Stimulated activated CD4-positive, alpha-beta T cell treated with anti-CD3 and anti-CD28 coated beads, Interleukin-15, amount 100 ng/mL, for 48 hours (primary cell): ENCODE measurements around the gene PDE3A.
"Not testable (repeated sequence)": the region's sequence is repeated elsewhere in the genome, so short reads cannot be mapped to it uniquely, and the experiment has no call there.

ENCODE experiments used
- DNase-seq, 2 donors: peaks; one replicate each; pipeline ENCODE4 v3.0.0-alpha.2; 2020; ENCODE audit warnings: low read depth in 2 of 2

Gene PDE3A

GRCh38 chr12:20604408-20605067 is 236.2 kb downstream of the PDE3A start:
- DNase-seq, result no peak

GRCh38 chr12:20615020-20615419 is 246.7 kb downstream of the PDE3A start:
- DNase-seq, result not testable (repeated sequence)

- no peak for DNase-seq
Observed at GRCh38 chr12:20616093-20616492, 247.8 kb downstream of the PDE3A start.

GRCh38 chr12:20620261-20620660 is 251.9 kb downstream of the PDE3A start:
- DNase-seq, result no peak

- no peak for DNase-seq
Observed at GRCh38 chr12:20624718-20625117, 256.4 kb downstream of the PDE3A start.

- DNase-seq, result no peak
Observed at GRCh38 chr12:20625531-20625930, 257.2 kb downstream of the PDE3A start.

- no peak for DNase-seq
Observed at GRCh38 chr12:20627001-20627588, 258.8 kb downstream of the PDE3A start.

- DNase-seq, result no peak
Observed at GRCh38 chr12:20628226-20628787, 260.0 kb downstream of the PDE3A start.

GRCh38 chr12:20628999-20629398 is 260.7 kb downstream of the PDE3A start:
- DNase-seq, result no peak

GRCh38 chr12:20629414-20630156 is 261.2 kb downstream of the PDE3A start:
- DNase-seq, result no peak

- no peak for DNase-seq
Observed at GRCh38 chr12:20631711-20632110, 263.4 kb downstream of the PDE3A start.

GRCh38 chr12:20641106-20641505 is 272.8 kb downstream of the PDE3A start:
- no peak for DNase-seq

- DNase-seq, result no peak
Observed at GRCh38 chr12:20643822-20644221, 275.5 kb downstream of the PDE3A start.

GRCh38 chr12:20646239-20646827 is 278.0 kb downstream of the PDE3A start:
- DNase-seq, result no peak

GRCh38 chr12:20653871-20654270 is 285.5 kb downstream of the PDE3A start:
- DNase-seq, result no peak

GRCh38 chr12:20656600-20656999 is 288.3 kb downstream of the PDE3A start:
- no peak for DNase-seq

GRCh38 chr12:20657496-20657895 is 289.2 kb downstream of the PDE3A start:
- DNase-seq, result no peak

- DNase-seq, result no peak
Observed at GRCh38 chr12:20681334-20681733, 313.0 kb downstream of the PDE3A start.

GRCh38 chr12:20695232-20695631 is 326.9 kb downstream of the PDE3A start, which contains the start of gene SLCO1C1:
TSS of gene SLCO1C1 (plus strand) at chr12:20695332. CDS start at chr12:20699577, 4,245 bp downstream.
- no peak for DNase-seq

- DNase-seq, result no peak
Observed at GRCh38 chr12:20696181-20696905, 328.0 kb downstream of the PDE3A start.

- DNase-seq, result no peak
Observed at GRCh38 chr12:20701106-20701505, 332.8 kb downstream of the PDE3A start.

GRCh38 chr12:20704860-20705259 is 336.5 kb downstream of the PDE3A start:
- DNase-seq, result no peak
